H9 (cell line): ENCODE measurements around the gene PFDN5. TPM values are rescaled to one million over a fixed set of nuclear protein-coding genes. Genes with fewer than 3 reads are reported as not detected.

Experiments
- DNase-seq: peaks from one replicate; pipeline ENCODE4 v3.0.0-alpha.2; 2017
- H2AFZ ChIP-seq: one replicate; pipeline ENCODE4 v1.6.1; 2013; ENCODE audit warnings: mild to moderate bottlenecking, low read length, control low read depth, moderate library complexity
- H2AK5ac ChIP-seq: 2 replicates; pipeline ENCODE4 v1.6.1; 2013; ENCODE audit warnings: low read length, control low read depth, mixed read lengths; ENCODE audit not compliant: insufficient read length
- H2BK120ac ChIP-seq: one replicate; pipeline ENCODE4 v1.6.1; 2013; ENCODE audit warnings: low read depth, mild to moderate bottlenecking, low read length, control low read depth, inconsistent platforms; ENCODE audit not compliant: poor library complexity, severe bottlenecking
- H2BK12ac ChIP-seq: 2 replicates; pipeline ENCODE4 v1.6.1; 2013; ENCODE audit warnings: low read length, control low read depth, mixed read lengths, low read depth; ENCODE audit not compliant: insufficient read length
- H2BK15ac ChIP-seq: 2 replicates; pipeline ENCODE4 v1.6.1; 2013; ENCODE audit warnings: low read depth, low read length, control low read depth
- H2BK20ac ChIP-seq: one replicate; pipeline ENCODE4 v1.6.1; 2013; ENCODE audit warnings: low read depth, mild to moderate bottlenecking, low read length, control low read depth, inconsistent platforms; ENCODE audit not compliant: poor library complexity, severe bottlenecking
- H2BK5ac ChIP-seq: 2 replicates; pipeline ENCODE4 v1.6.1; 2013; ENCODE audit warnings: low read length, control low read depth, mixed read lengths; ENCODE audit not compliant: insufficient read length
- H3K14ac ChIP-seq: 2 replicates; pipeline ENCODE4 v1.6.1; 2013; ENCODE audit warnings: low read length, control low read depth; ENCODE audit not compliant: insufficient read depth
- H3K18ac ChIP-seq: 2 replicates; pipeline ENCODE4 v1.6.1; 2013; ENCODE audit warnings: low read depth, mild to moderate bottlenecking, mixed read lengths, low read length, control low read depth; ENCODE audit not compliant: insufficient read length
- H3K23ac ChIP-seq: 2 replicates; pipeline ENCODE4 v1.6.1; 2013; ENCODE audit warnings: low read length, control low read depth, mixed read lengths, low read depth; ENCODE audit not compliant: insufficient read length
- H3K23me2 ChIP-seq: 2 replicates; pipeline ENCODE4 v1.6.1; 2013; ENCODE audit warnings: low read depth, mild to moderate bottlenecking, mixed read lengths, low read length, control low read depth; ENCODE audit not compliant: insufficient read length, poor library complexity, severe bottlenecking
- H3K27ac ChIP-seq: 2 replicates; pipeline ENCODE4 v1.5.1; 2013; ENCODE audit warnings: low read length, control low read depth, mixed read lengths, low read depth; ENCODE audit not compliant: insufficient read length
- H3K27me3 ChIP-seq: 2 replicates; pipeline ENCODE4 v1.6.1; 2013; ENCODE audit warnings: low read length, control low read depth, inconsistent platforms; ENCODE audit not compliant: insufficient read depth
- H3K4ac ChIP-seq: 2 replicates; pipeline ENCODE4 v1.6.1; 2013; ENCODE audit warnings: low read depth, mild to moderate bottlenecking, control low read depth, inconsistent platforms, low read length, moderate library complexity
- H3K4me1 ChIP-seq: 2 replicates; pipeline ENCODE4 v1.6.1; 2013; ENCODE audit warnings: low read length, control low read depth, inconsistent platforms; ENCODE audit not compliant: insufficient read depth
- H3K4me2 ChIP-seq: 2 replicates; pipeline ENCODE4 v1.6.1; 2013; ENCODE audit warnings: low read length, control low read depth, mixed read lengths; ENCODE audit not compliant: insufficient read length, insufficient read depth
- H3K56ac ChIP-seq: 2 replicates; pipeline ENCODE4 v1.6.1; 2013; ENCODE audit warnings: low read depth, mild to moderate bottlenecking, mixed read lengths, low read length, control low read depth; ENCODE audit not compliant: insufficient read length
- H3K79me1 ChIP-seq: 2 replicates; pipeline ENCODE4 v1.6.1; 2013; ENCODE audit warnings: low read depth, mild to moderate bottlenecking, moderate library complexity, low read length, control low read depth, inconsistent platforms; ENCODE audit not compliant: insufficient read depth, poor library complexity, severe bottlenecking
- H3K79me2 ChIP-seq: 2 replicates; pipeline ENCODE4 v1.6.1; 2013; ENCODE audit warnings: low read length, control low read depth, inconsistent platforms; ENCODE audit not compliant: insufficient read depth
- H3K9ac ChIP-seq: 2 replicates; pipeline ENCODE4 v1.6.1; 2013; ENCODE audit warnings: low read length, control low read depth, mixed read lengths; ENCODE audit not compliant: insufficient read length; ENCODE audit errors: extremely low read depth
- H3K9me3 ChIP-seq: one replicate; pipeline ENCODE4 v1.6.1; 2013; ENCODE audit warnings: low read depth, low read length, inconsistent platforms; ENCODE audit not compliant: control insufficient read depth
- H3T11ph ChIP-seq: one replicate; pipeline ENCODE4 v1.6.1; 2013; ENCODE audit warnings: mild to moderate bottlenecking, low read length, control low read depth, inconsistent platforms
- H4K20me1 ChIP-seq: one replicate; pipeline ENCODE4 v1.6.1; 2013; ENCODE audit not compliant: control insufficient read depth, insufficient read length, insufficient read depth
- H4K5ac ChIP-seq: 2 replicates; pipeline ENCODE4 v1.6.1; 2013; ENCODE audit warnings: low read depth, mild to moderate bottlenecking, mixed read lengths, low read length, control low read depth; ENCODE audit not compliant: insufficient read length
- H4K8ac ChIP-seq: replicated peaks from 2 replicates; pipeline ENCODE4 v1.6.1; 2013; ENCODE audit warnings: low read length, control low read depth, mixed read lengths, low read depth; ENCODE audit not compliant: insufficient read length
- H4K91ac ChIP-seq: 2 replicates; pipeline ENCODE4 v1.6.1; 2013; ENCODE audit warnings: low read depth, mild to moderate bottlenecking, moderate library complexity, mixed read lengths, low read length, control low read depth; ENCODE audit not compliant: insufficient read length
- H3K27ac Mint-ChIP-seq, 3 experiments: 2 replicates in 2 of 3; 3 replicates in 1 of 3; pipeline ENCODE4 v1.8.0; 2020 to 2021; ENCODE audit warnings: mixed read lengths in 3 of 3, mild to moderate bottlenecking in 1 of 3, moderate library complexity in 1 of 3
- H3K27me3 Mint-ChIP-seq: 2 replicates; pipeline ENCODE4 v1.8.0; 2021; ENCODE audit warnings: low read depth, mild to moderate bottlenecking, moderate library complexity, mixed read lengths
- H3K36me3 Mint-ChIP-seq, 3 experiments: 2 replicates in 2 of 3; 3 replicates in 1 of 3; pipeline ENCODE4 v1.8.0; 2020 to 2021; ENCODE audit warnings: low read depth in 3 of 3, mixed read lengths in 3 of 3; ENCODE audit not compliant: insufficient read depth in 1 of 3
- H3K4me1 Mint-ChIP-seq, 2 experiments: 2 replicates each; pipeline ENCODE4 v1.8.0; 2020; ENCODE audit warnings: mixed read lengths in 2 of 2
- H3K4me3 Mint-ChIP-seq, 2 experiments: 2 replicates in 1 of 2; 3 replicates in 1 of 2; pipeline ENCODE4 v1.8.0; 2020 to 2021; ENCODE audit warnings: mild to moderate bottlenecking in 2 of 2, mixed read lengths in 2 of 2, moderate library complexity in 1 of 2
- H3K9me3 Mint-ChIP-seq, 2 experiments: 2 replicates in 1 of 2; 3 replicates in 1 of 2; pipeline ENCODE4 v1.8.0; 2020; ENCODE audit warnings: mild to moderate bottlenecking in 2 of 2, mixed read lengths in 2 of 2, moderate library complexity in 1 of 2
- CTCF ChIP-seq: fragments of 200-600 bp; sonication (generic); conservative IDR thresholded peaks from 3 replicates; pipeline ENCODE4 v1.8.0; 2021; ENCODE audit warnings: antibody characterized with exemption, mild to moderate bottlenecking
- WGBS: extraction: QIAGEN DNeasy Blood & Tissue Kit; methylation state at CpG from one replicate; pipeline ENCODE4 v1.1.7; 2013; ENCODE audit warnings: missing lambda C conversion rate, low lambda C conversion rate, mixed read lengths; ENCODE audit not compliant: insufficient read length; ENCODE audit errors: extremely low coverage; 5-methylcytosine and 5-hydroxymethylcytosine counted together
- total RNA-seq: library from RNA; stranded (reverse); gene quantifications from 2 replicates; pipeline ENCODE4 v1.2.1, GENCODE V29; 2021

The PFDN5 gene
- total RNA-seq, 1 experiment from 2014 or later, result 285 TPM

- Histone ChIP-seq H2BK5ac (no peak overlapping the region), H2BK20ac (no peak overlapping the region), H3K23me2 (no peaks in the 10 kb centered on the region), H3K14ac (no peak overlapping the region), H3K79me2 (no peaks in the 10 kb centered on the region), H3K9me3 (no peaks in the 10 kb centered on the region), H3T11ph (no peak overlapping the region), H3K4me2 (no peak overlapping the region), H4K20me1 (no peaks in the 10 kb centered on the region), H4K91ac (no peak overlapping the region), H3K27me3 (no peaks in the 10 kb centered on the region), H2AFZ (no peak overlapping the region), H3K27ac (no peak overlapping the region), H3K56ac (no peak overlapping the region), H4K5ac (no peak overlapping the region), H3K4me1 (no peaks in the 10 kb centered on the region; the same call in 1 of the 2 replicates), H2BK15ac (no peak overlapping the region), H3K4ac (no peak overlapping the region), H3K18ac (no peak overlapping the region), H3K9ac (no peak overlapping the region), H3K23ac (no peak overlapping the region), H3K79me1 (no peaks in the 10 kb centered on the region), H4K8ac (no peak overlapping the region), H2BK12ac (no peak overlapping the region), H2AK5ac (no peak overlapping the region), H2BK120ac (no peak overlapping the region)
- no CpG with 5 or more reads among the region's 11 CpGs for WGBS
- Mint-ChIP-seq H3K27me3 (no peaks in the 10 kb centered on the region), H3K27ac (no peak overlapping the region), H3K4me3 (no peak overlapping the region), H3K4me1 (peaks cover 0 to 4% of the 10 kb centered on the region in 2 experiments; a peak in 1 of 4 replicates), H3K36me3 (peaks cover 44 to 79% (median 70%) of the 10 kb centered on the region in 3 experiments; a peak in 6 of 7 replicates), H3K9me3 (no peaks in the 10 kb centered on the region)
- DNase-seq, result no peak
- TF ChIP-seq CTCF, result no peak
These were observed 18.8 kb upstream of the PFDN5 start for GRCh38 chr12:53276511-53276910.
